Endodermal cell (in vitro differentiated cells): Measurements from ENCODE around the gene DTD1. TPM values are rescaled to one million over a fixed set of nuclear protein-coding genes. Genes with fewer than 3 reads are reported as not detected.

Experiments used
- DNase-seq: peaks from one replicate; pipeline ENCODE4 v3.0.0-alpha.2; 2017
- H3K27ac ChIP-seq: 2 replicates; pipeline ENCODE4 v1.5.1; 2013; ENCODE audit warnings: mild to moderate bottlenecking, low read depth, low read length, moderate library complexity
- H3K27me3 ChIP-seq: 2 replicates; pipeline ENCODE4 v1.6.1; 2013; ENCODE audit warnings: mild to moderate bottlenecking, low read length, moderate library complexity; ENCODE audit not compliant: insufficient read depth, control insufficient read depth, poor library complexity, severe bottlenecking
- H3K36me3 ChIP-seq: 2 replicates; pipeline ENCODE4 v1.7.0; 2013; ENCODE audit warnings: mild to moderate bottlenecking, low read length, moderate library complexity; ENCODE audit not compliant: control insufficient read depth, insufficient read depth
- H3K4me1 ChIP-seq: one replicate; pipeline ENCODE4 v1.7.0; 2013; ENCODE audit warnings: low read length; ENCODE audit not compliant: control insufficient read depth, insufficient read depth
- H3K4me3 ChIP-seq: 2 replicates; pipeline ENCODE4 v1.5.1; 2013; ENCODE audit warnings: mild to moderate bottlenecking, low read length, moderate library complexity
- H3K9ac ChIP-seq: 2 replicates; pipeline ENCODE4 v1.6.1; 2013; ENCODE audit warnings: mild to moderate bottlenecking, low read length, moderate library complexity; ENCODE audit not compliant: poor library complexity, severe bottlenecking; ENCODE audit errors: extremely low read depth
- H3K9me3 ChIP-seq: 2 replicates; pipeline ENCODE4 v1.6.1; 2013; ENCODE audit warnings: mild to moderate bottlenecking, low read length, moderate library complexity; ENCODE audit not compliant: control insufficient read depth
- H3K27ac Mint-ChIP-seq: 2 replicates; pipeline ENCODE4 v1.8.0; 2020; ENCODE audit warnings: mixed read lengths
- H3K27me3 Mint-ChIP-seq: 2 replicates; pipeline ENCODE4 v1.8.0; 2021; ENCODE audit warnings: mild to moderate bottlenecking, mixed read lengths; ENCODE audit not compliant: insufficient read depth
- H3K36me3 Mint-ChIP-seq: 2 replicates; pipeline ENCODE4 v1.8.0; 2020; ENCODE audit warnings: low read depth, mixed read lengths
- H3K4me1 Mint-ChIP-seq: 2 replicates; pipeline ENCODE4 v1.8.0; 2020; ENCODE audit warnings: mixed read lengths
- H3K4me3 Mint-ChIP-seq: 2 replicates; pipeline ENCODE4 v1.8.0; 2020; ENCODE audit warnings: mild to moderate bottlenecking, moderate library complexity, mixed read lengths
- H3K9me3 Mint-ChIP-seq: 2 replicates; pipeline ENCODE4 v1.8.0; 2020; ENCODE audit warnings: mild to moderate bottlenecking, mixed read lengths
- WGBS, 2 experiments: methylation state at CpG; one replicate each; pipeline versions ENCODE4 v1.1.5 to v1.1.7; 2013; ENCODE audit warnings: missing lambda C conversion rate in 2 of 2, mixed read lengths in 1 of 2; ENCODE audit not compliant: insufficient coverage in 1 of 2, insufficient read length in 1 of 2; 5-methylcytosine and 5-hydroxymethylcytosine counted together
- total RNA-seq, 2 donors: library from RNA; stranded (reverse); fragmentation: NEBNext Ultra II Directional in 1 of 2; extraction: Animal tissue kit (Norgen Biotek cat#: 25700) in 1 of 2; gene quantifications; 2 replicates in 1 of 2; 3 replicates in 1 of 2; pipeline ENCODE4 v1.2.1, GENCODE V29; 2021
- TF ChIP-seq, protein P1 (sequence below): fragments of 200-600 bp; sonication (generic); conservative IDR thresholded peaks from 2 replicates; pipeline ENCODE4 v1.5.0; 2021; ENCODE audit warnings: antibody characterized with exemption, mild to moderate bottlenecking

The DTD1 gene
- total RNA-seq, 2 donors from 2014 or later, result 34.2 to 44.0 TPM

GRCh38 chr20:18638768-18639167 is 50.9 kb downstream of the DTD1 start:
- H3K36me3 Mint-ChIP-seq, result peaks cover 4% of the 10 kb centered on the region
- no peak for DNase-seq
- H3K4me1 Mint-ChIP-seq, result peaks cover 19% of the 10 kb centered on the region
- Histone ChIP-seq H3K9ac (no peak overlapping the region), H3K27me3 (no peaks in the 10 kb centered on the region), H3K9me3 (no peaks in the 10 kb centered on the region), H3K36me3 (no peaks in the 10 kb centered on the region), H3K4me1 (peaks cover 6% of the 10 kb centered on the region), H3K4me3 (no peak overlapping the region), H3K27ac (no peak overlapping the region)
- no peaks in the 10 kb centered on the region for H3K9me3 Mint-ChIP-seq
- H3K27me3 Mint-ChIP-seq, result no peaks in the 10 kb centered on the region
- no peak overlapping the region for H3K4me3 Mint-ChIP-seq
- WGBS, 2 experiments, result 90% methylated on average over 2 of the region's 2 CpGs; no CpG with 5 or more reads in 1 of the 2 experiments
- TF ChIP-seq, protein P1, sequence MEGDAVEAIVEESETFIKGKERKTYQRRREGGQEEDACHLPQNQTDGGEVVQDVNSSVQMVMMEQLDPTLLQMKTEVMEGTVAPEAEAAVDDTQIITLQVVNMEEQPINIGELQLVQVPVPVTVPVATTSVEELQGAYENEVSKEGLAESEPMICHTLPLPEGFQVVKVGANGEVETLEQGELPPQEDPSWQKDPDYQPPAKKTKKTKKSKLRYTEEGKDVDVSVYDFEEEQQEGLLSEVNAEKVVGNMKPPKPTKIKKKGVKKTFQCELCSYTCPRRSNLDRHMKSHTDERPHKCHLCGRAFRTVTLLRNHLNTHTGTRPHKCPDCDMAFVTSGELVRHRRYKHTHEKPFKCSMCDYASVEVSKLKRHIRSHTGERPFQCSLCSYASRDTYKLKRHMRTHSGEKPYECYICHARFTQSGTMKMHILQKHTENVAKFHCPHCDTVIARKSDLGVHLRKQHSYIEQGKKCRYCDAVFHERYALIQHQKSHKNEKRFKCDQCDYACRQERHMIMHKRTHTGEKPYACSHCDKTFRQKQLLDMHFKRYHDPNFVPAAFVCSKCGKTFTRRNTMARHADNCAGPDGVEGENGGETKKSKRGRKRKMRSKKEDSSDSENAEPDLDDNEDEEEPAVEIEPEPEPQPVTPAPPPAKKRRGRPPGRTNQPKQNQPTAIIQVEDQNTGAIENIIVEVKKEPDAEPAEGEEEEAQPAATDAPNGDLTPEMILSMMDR, result no peak
- no peak overlapping the region for H3K27ac Mint-ChIP-seq

DNA sequence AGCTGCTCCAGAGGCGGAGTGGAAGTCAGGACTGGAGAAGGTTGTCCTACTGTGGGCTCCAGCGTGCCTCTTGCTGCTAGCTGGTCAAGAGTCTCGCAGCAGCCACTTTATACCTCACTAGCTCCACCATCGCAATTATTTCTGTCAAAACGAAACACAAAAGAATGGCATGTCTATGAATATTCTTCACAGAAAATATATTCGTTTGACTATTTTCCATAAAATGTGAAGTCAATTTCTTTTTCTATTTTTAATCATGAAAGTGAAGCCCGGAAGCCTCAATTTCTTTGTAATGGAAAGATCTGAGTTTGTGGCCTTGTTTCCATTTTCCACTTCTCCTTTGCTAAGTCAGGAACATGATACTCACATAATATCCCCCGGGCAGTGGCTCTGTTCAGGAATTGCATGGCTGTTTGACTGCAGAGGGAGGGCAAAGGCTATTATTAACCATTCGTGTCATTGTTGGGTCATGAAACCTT is 51.7 kb downstream of the DTD1 start:
- Mint-ChIP-seq H3K36me3 (peaks cover 4% of the 10 kb centered on the region), H3K27me3 (no peaks in the 10 kb centered on the region), H3K27ac (no peak overlapping the region), H3K4me3 (no peak overlapping the region), H3K9me3 (no peaks in the 10 kb centered on the region), H3K4me1 (peaks cover 15% of the 10 kb centered on the region)
- WGBS, 2 experiments, result 90 to 94% methylated on average over 6 to 8 of the region's 9 CpGs
- TF ChIP-seq, protein P1, result no peak
- DNase-seq, result no peak
- Histone ChIP-seq H3K27ac (no peak overlapping the region), H3K36me3 (no peaks in the 10 kb centered on the region), H3K4me1 (peaks cover 6% of the 10 kb centered on the region), H3K27me3 (no peaks in the 10 kb centered on the region), H3K9ac (no peak overlapping the region), H3K9me3 (no peaks in the 10 kb centered on the region), H3K4me3 (no peak overlapping the region)

GRCh38 chr20:18645196-18645745 is 57.4 kb downstream of the DTD1 start:
- H3K27ac Mint-ChIP-seq, result peak overlapping the region; percentile 48
- TF ChIP-seq, protein P1, result no peak
- 79 to 87% methylated on average over 2 to 3 of the region's 3 CpGs for WGBS, 2 experiments

More at GRCh38 chr20:18645196-18645745, 57.4 kb downstream of the DTD1 start:
- no peak for DNase-seq
- no peak overlapping the region for H3K4me3 Mint-ChIP-seq
- no peaks in the 10 kb centered on the region for H3K27me3 Mint-ChIP-seq
- Histone ChIP-seq H3K4me3 (no peak overlapping the region), H3K9ac (no peak overlapping the region), H3K27ac (no peak overlapping the region), H3K4me1 (no peaks in the 10 kb centered on the region), H3K36me3 (no peaks in the 10 kb centered on the region), H3K27me3 (no peaks in the 10 kb centered on the region), H3K9me3 (no peaks in the 10 kb centered on the region)
- H3K9me3 Mint-ChIP-seq, result no peaks in the 10 kb centered on the region
- peaks cover 2% of the 10 kb centered on the region for H3K4me1 Mint-ChIP-seq
- H3K36me3 Mint-ChIP-seq, result no peaks in the 10 kb centered on the region
